HL-60 (cell line): ENCODE results near the gene FAM53B.

Experiments
- DNase-seq, 2 experiments: peaks; one replicate each; pipeline ENCODE4 v3.0.0-alpha.2; 2010 to 2020; ENCODE audit warnings: low read depth in 1 of 2, low spot score in 1 of 2
- H3K27ac ChIP-seq: fragments of 250-450 bp; sonication (Bioruptor Pico); replicated peaks from 2 replicates; pipeline ENCODE4 v1.5.1; 2020; ENCODE audit warnings: mild to moderate bottlenecking, moderate library complexity
- H3K27me3 ChIP-seq: fragments of 250-450 bp; sonication (Bioruptor Pico); 2 replicates; pipeline ENCODE4 v1.5.1; 2021; ENCODE audit warnings: mild to moderate bottlenecking, moderate library complexity; ENCODE audit not compliant: insufficient read depth, poor library complexity, severe bottlenecking
- H3K4me3 ChIP-seq: replicated peaks from 2 replicates; pipeline ENCODE4 v1.5.1; 2011; ENCODE audit warnings: mild to moderate bottlenecking, control low read depth, low read length; ENCODE audit not compliant: insufficient read depth
- CTCF ChIP-seq: IDR thresholded peaks from one replicate; pipeline ENCODE4 v1.5.1; 2011; ENCODE audit warnings: low read length, control low read depth, inconsistent platforms; ENCODE audit not compliant: insufficient read depth
- GABPA ChIP-seq: IDR thresholded peaks from 2 replicates; pipeline ENCODE4 v1.6.1; 2012; ENCODE audit warnings: low read depth
- POLR2AphosphoS5 ChIP-seq: IDR thresholded peaks from 2 replicates; pipeline ENCODE4 v1.6.1; 2012; ENCODE audit warnings: low read depth
- REST ChIP-seq: IDR thresholded peaks from 2 replicates; pipeline ENCODE4 v1.6.1; 2012; ENCODE audit warnings: low read depth; ENCODE audit not compliant: insufficient replicate concordance
- SPI1 ChIP-seq: IDR thresholded peaks from 2 replicates; pipeline ENCODE4 v1.6.1; 2012; ENCODE audit warnings: low read depth, mild to moderate bottlenecking, borderline replicate concordance

Gene FAM53B

GRCh38 chr10:124688889-124689670 lies 55.1 kb downstream of the FAM53B start:
- Histone ChIP-seq H3K27ac (no peak overlapping the region), H3K27me3 (no peaks in the 10 kb centered on the region), H3K4me3 (no peak overlapping the region)
- TF ChIP-seq SPI1 = no peak
- TF ChIP-seq POLR2AphosphoS5 = no peak
- TF ChIP-seq REST = no peak
- no peak for TF ChIP-seq GABPA
- TF ChIP-seq CTCF = no peak
- DNase-seq = no peak

DNA sequence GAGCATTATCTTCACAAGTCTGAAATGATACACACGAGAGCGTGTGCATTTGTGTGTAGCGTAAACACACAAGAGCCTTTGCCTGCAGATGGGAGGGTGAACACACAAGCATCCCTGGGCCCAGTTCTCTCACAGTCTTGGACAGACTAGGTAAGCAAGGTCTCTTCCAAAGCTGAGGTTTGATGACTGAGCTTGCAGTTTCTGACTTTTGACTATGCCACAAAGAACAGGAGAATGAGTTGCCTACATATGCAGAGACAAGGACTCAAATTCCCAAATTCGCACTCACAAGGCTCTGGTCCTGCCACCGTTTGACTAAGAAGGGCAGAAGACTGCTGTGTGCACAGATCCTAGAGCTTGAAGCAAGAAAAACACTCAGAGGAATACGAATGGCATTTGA lies 55.8 kb downstream of the FAM53B start:
- TF ChIP-seq CTCF (no peak), SPI1 (no peak), POLR2AphosphoS5 (no peak), GABPA (no peak), REST (no peak)
- no peaks in the 10 kb centered on the region for H3K27me3 ChIP-seq
- DNase-seq = no peak
- no peak overlapping the region for H3K4me3 ChIP-seq
- no peak overlapping the region for H3K27ac ChIP-seq

DNA sequence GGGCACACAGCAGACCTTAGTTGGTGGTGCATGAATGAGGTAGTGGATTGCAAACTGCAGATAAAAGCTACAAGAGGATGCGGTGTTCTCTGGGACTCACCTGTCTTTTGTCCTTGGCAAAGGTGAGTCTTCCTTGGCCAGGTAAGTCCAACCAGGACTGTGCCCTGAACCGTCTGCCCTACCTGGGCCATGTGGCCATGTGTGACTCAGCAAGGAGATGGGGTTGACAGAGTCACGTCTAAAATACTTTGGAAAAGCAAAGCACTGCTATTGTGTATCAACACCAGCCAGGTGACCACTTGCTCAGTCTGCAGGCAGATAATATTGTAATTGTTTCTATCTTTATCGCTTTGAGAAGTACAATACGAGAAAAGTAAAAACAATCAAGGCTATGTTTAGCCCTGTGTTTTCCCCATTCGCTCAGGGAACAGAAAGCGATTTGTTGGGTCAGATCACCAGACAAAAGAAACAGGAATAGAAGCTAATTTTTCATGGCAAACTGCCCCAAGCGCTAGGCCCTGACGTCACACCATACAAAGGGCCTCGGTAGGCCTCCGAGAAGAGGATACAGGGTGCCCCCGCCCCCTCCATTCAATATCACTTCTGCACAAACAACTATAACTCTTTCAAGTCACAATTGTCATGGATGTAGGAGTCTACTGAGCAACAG lies 57.3 kb downstream of the FAM53B start:
- no peak for TF ChIP-seq GABPA
- peak overlapping the region; percentile 72 for H3K27ac ChIP-seq
- DNase-seq = no peak

DNA sequence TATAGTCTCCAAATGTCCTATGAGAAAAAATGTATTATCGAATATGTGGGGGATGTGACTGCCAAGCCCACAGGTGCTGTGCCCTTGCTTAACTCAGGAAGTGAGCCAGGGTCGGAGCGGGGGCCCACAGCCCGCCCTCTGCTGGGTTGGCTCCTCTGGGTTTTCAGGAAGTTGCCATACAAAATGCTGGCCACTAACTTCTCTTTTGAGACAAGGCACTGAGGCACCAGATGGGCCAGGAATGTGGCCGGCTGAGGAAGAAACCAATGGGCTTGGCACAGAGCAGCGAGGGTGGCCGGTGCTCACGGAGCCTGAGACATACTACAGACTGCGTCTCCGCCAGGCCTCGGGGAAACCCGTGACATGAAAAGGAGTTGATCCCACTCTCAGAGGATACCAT lies 58.9 kb downstream of the FAM53B start:
- DNase-seq = peak in 1 of 2 experiments; percentile 94
- Histone ChIP-seq H3K27me3 (no peaks in the 10 kb centered on the region), H3K4me3 (no peak overlapping the region), H3K27ac (peak overlapping the region; percentile 72)
- TF ChIP-seq REST (no peak), POLR2AphosphoS5 (peak; percentile 86), SPI1 (peak; percentile 57; the same call in 1 of the 2 replicates), GABPA (peak; percentile 46; the same call in 1 of the 2 replicates), CTCF (no peak)

More for the DNA sequence above, 57.3 kb downstream of the FAM53B start:
- H3K27me3 ChIP-seq = no peaks in the 10 kb centered on the region
- H3K4me3 ChIP-seq = no peak overlapping the region
